Astrocyte (in vitro differentiated cells and primary cell): ENCODE measurements around the gene PLEKHA7.

Source experiments
- EZH2 ChIP-seq: IDR thresholded peaks from 2 replicates; pipeline ENCODE4 v1.6.1; 2012; ENCODE audit warnings: mild to moderate bottlenecking, low read length, inconsistent platforms; ENCODE audit not compliant: insufficient read depth
- TF ChIP-seq, protein P1 (sequence below): IDR thresholded peaks from 2 replicates; pipeline ENCODE4 v1.5.1; 2011; ENCODE audit warnings: low read depth, mild to moderate bottlenecking, inconsistent platforms, low read length, moderate library complexity; ENCODE audit not compliant: insufficient read depth

DNA sequence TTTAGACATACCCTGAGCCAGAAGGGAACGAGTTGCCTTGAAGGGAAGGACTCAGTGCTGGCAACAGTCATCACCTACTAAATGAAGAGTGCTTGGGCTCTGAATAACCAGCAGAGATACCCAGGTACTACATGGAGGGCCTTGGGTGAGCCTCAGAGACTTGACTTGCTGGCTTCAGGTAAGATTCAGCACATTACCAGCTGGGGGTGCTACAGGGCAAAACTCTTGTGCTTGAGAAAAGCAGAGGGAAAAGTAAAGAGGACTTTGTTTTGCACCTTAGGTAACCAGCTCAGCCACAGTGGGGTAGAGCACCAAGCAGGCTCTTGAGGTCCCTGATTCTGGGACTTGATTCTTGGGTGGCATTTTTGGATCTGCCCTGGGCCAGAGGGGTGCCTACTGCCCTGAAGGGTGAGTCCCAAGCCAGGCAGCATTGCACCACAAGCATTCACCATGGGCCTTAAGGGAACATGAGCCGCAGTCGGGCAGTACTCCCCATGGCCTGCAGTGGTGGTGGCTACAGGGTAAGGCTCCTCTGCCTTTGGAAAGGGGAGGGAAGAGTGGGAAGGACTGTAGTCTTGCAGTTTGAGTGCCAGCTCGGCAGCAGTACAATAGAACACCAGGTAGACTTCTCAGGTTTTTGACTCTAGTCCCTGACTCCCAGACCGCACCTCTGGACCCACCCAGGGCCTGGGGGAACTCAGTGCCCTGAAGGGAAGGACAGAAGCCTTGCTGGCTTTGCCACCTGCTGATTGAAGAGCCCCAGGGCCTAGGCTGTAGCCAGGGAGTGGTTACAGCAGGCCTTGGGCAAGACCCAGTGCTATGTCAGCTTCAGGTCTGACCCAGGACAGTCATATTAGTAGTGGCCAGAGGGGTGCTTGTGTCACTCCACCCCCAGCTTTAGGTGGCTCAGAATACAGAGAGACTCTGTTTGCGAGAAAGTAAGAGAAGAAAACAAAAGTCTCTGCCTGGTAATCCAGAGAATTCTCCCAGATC lies 22.7 kb upstream of the PLEKHA7 start:
- no peak for TF ChIP-seq EZH2
- TF ChIP-seq, protein P1, sequence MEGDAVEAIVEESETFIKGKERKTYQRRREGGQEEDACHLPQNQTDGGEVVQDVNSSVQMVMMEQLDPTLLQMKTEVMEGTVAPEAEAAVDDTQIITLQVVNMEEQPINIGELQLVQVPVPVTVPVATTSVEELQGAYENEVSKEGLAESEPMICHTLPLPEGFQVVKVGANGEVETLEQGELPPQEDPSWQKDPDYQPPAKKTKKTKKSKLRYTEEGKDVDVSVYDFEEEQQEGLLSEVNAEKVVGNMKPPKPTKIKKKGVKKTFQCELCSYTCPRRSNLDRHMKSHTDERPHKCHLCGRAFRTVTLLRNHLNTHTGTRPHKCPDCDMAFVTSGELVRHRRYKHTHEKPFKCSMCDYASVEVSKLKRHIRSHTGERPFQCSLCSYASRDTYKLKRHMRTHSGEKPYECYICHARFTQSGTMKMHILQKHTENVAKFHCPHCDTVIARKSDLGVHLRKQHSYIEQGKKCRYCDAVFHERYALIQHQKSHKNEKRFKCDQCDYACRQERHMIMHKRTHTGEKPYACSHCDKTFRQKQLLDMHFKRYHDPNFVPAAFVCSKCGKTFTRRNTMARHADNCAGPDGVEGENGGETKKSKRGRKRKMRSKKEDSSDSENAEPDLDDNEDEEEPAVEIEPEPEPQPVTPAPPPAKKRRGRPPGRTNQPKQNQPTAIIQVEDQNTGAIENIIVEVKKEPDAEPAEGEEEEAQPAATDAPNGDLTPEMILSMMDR = no peak
